ENCODE results near the gene KPNA4.

KPNA4 gene

DNA sequence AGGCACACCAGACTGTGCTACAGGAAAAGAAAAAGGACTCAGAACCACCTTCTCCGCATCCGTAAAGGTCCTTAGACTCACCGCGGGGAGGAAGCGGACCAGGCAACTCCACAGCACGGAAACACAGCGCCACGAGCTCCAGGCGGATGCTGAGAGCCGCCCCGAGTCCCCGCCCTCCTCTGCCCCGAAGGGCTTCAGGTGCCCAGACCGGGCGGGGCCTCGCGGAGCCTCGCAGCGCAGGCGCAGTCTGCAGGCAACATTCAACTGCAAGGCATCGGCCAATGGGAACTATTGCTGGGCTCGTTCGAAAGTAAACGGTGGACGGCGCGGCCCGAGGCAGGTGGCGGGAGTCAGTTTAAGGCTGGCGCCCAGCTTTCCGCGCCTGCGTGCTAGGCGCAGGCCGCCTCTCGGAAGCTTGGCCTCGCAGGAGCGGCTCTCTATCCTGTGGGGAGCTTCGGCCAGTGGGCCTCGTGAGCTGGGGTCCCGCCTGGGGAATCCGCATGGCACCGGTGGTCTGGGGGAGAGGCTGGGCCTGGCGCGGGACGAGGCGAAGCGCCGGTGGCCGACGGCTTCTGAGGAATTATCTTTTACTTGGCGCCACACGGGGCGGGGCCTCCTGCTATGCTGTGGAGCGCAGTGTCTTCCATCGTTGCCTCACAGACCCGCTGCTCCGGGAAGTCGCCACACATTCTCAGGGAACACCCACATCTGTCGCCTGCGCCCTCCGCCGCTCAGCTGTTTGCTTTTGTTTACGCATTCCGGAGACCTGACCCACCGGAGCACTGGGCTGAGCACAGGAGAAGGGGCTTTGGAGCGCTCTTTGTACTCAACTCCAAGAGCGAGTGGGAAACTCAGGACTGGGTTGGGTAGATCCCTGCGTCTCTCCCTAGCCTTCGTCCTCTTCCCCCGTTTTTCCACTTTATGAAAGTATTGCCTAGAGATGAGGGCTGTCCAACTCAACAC lies 115.5 kb downstream of the KPNA4 start, which contains the start of gene TRIM59:
TSS of gene TRIM59 (minus strand) at position 151 of the 963 bp plus-strand sequence. CDS start 10,603 bp downstream, outside the sequence.
- DNase-seq = peak; percentile 97

GRCh38 chr3:160448845-160449635 lies 116.3 kb downstream of the KPNA4 start:
- DNase-seq = no peak

DNA sequence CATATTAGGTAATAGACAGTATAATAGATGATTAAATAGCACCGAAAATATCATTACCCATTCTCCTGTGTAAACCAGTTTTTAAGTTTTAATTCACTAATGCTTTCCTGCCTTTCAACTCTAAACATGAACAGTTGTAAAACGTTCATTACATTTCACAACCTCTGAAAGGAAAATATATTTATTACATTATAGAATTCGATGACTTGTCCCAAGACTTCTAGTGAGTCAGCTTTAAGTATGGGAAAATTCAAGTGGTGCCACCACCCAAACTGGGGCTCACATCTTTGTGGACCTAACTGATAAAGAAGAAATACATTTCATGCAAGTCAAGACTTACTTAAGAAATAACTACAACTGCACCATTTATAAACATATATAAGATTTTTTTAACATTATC lies 117.8 kb downstream of the KPNA4 start:
- no peak for DNase-seq

- no peak for DNase-seq
These were observed 118.8 kb downstream of the KPNA4 start for GRCh38 chr3:160446522-160447056.

DNA sequence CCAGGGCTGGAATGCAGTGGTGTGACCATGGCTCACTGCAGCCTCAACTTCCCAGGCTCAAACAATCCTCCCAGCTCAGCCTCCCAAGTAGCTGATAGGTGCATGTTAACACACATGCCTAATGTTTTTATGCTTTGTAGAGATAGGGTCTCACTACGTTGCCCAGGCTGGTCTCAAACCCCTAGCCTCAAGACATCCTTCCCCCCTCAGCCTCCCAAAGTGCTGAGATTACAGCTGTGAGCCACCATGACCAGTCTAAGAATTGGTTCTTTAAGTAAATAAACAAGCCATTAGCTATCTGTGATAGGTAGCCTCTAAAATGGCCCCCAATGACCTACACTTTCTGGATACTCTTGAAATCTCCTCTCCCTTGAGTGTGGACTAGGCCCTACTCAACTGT lies 119.5 kb downstream of the KPNA4 start:
- no peak for DNase-seq

All from activated naive CD4-positive, alpha-beta T cell treated with anti-CD3 and anti-CD28 coated beads, Interleukin-2, amount 50 U/mL, for 16 hours (primary cell).